ENCODE measurements around the gene SLC6A8.

SLC6A8 gene

DNA sequence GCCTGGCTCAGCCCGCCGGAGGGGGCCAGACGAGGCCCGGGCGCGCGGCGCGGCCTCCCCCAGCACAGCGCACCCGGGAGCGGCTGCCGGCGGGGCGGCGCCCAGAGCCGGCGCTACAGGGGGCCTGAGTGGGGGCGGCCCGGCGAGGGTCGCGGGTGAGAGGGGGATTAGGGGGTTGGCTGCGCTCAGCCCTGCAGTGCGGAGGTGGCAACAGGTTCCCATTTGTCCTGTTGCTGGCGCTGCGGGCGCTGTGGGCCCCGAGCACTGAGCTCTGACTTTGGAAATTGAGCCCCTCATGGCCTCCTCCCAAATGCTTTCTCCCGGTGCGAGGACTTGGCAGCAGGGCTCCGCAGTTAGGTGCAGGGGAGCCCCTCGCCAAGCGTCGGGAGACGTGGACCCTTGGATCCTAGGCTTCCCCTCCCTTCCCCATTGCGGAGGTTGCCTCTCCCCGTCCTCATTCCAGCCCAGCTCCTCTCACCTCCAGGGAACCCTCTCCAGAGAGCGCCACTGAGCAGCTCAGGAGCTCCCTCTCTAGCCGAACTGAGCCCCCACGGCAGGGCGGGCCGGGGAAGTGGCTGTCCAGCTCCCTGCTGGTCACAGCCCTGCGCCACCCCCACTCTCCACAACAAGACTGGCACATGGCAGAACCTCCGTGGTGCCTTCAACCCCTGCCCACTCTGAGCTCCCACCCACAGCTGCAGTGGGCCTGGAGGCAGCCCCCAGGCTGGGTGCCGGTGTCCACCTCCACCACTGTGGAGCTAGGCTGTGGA, 43.2 kb upstream of the SLC6A8 start:
- Mint-ChIP-seq H3K9me3 (peaks cover 5% of the 10 kb centered on the region), H3K36me3 (ENCODE audit: low read depth) (no peaks in the 10 kb centered on the region), H3K27me3 (ENCODE audit: low read depth) (peaks cover 56% of the 10 kb centered on the region), H3K27ac (peak overlapping the region in 1 of 3 experiments; percentile 19), H3K4me1 (peaks cover 3% of the 10 kb centered on the region), H3K4me3 (peak overlapping the region; percentile 50 to 75 (median 62))
- TF ChIP-seq, protein P1, sequence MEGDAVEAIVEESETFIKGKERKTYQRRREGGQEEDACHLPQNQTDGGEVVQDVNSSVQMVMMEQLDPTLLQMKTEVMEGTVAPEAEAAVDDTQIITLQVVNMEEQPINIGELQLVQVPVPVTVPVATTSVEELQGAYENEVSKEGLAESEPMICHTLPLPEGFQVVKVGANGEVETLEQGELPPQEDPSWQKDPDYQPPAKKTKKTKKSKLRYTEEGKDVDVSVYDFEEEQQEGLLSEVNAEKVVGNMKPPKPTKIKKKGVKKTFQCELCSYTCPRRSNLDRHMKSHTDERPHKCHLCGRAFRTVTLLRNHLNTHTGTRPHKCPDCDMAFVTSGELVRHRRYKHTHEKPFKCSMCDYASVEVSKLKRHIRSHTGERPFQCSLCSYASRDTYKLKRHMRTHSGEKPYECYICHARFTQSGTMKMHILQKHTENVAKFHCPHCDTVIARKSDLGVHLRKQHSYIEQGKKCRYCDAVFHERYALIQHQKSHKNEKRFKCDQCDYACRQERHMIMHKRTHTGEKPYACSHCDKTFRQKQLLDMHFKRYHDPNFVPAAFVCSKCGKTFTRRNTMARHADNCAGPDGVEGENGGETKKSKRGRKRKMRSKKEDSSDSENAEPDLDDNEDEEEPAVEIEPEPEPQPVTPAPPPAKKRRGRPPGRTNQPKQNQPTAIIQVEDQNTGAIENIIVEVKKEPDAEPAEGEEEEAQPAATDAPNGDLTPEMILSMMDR (IDR thresholded peaks at IDR 0.05; ENCODE audit: unreplicated experiment in 3 of 3) = peak in 1 of 3 experiments; percentile 13

DNA sequence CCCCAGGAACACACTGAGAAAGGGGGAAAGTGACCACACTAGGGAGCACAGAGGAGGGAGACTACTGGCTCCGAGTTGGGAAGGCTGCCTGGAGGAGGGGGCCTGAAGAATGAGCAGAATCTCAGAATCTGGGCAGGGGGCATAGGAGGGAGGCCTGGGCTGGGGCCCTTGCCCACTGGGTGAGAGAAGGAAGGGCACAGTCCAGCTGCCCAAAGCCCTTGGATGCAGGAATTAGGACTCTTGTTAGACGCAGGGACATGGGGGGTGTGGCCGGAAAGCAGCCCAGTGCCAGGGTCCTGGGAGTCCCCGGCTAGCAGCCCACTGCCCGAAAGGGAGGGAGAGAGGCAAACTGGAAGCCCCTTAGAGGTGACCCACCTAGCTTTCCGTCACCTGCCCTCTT, 42.6 kb upstream of the SLC6A8 start:
- Mint-ChIP-seq H3K27ac (peak overlapping the region in 1 of 3 experiments; percentile 19), H3K4me3 (peak overlapping the region in 2 of 3 experiments; percentile 16 to 75), H3K9me3 (peaks cover 5% of the 10 kb centered on the region), H3K27me3 (ENCODE audit: low read depth) (peaks cover 56% of the 10 kb centered on the region), H3K36me3 (ENCODE audit: low read depth) (no peaks in the 10 kb centered on the region), H3K4me1 (peaks cover 3% of the 10 kb centered on the region)
- TF ChIP-seq, protein P1 (IDR thresholded peaks at IDR 0.05; ENCODE audit: unreplicated experiment in 3 of 3) = no peak

DNA sequence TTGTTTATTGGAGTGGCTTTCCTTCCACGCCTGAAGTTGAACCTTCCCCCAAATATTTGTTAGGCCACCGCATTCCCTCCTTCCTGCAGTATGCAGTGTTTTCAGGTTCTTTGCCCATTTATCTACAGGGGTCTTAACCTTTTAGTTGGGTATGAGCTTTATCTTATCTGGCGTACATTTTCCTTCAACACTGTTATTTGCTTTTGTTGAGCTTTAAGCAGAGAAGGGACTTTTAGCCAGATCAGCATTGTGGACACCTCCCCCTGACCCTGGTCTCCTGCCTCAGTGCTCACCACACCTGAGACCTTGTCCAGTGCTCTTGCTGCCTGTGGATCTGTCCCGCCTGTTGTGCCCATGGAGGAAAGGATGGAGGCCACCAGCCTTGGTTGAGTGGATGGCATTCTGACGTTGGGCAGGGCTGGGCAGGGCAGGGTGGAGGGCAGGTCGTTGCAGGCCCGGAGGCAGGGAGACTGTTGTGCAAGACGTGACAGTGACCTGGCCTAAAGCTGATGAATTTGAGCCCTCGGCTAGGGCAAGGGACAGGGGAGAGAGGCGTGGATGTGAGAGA, 41.7 kb upstream of the SLC6A8 start:
- Mint-ChIP-seq H3K36me3 (ENCODE audit: low read depth) (no peaks in the 10 kb centered on the region), H3K9me3 (peaks cover 5% of the 10 kb centered on the region), H3K27ac (no peak overlapping the region), H3K4me3 (peak overlapping the region in 2 of 3 experiments; percentile 3 to 36), H3K27me3 (ENCODE audit: low read depth) (peaks cover 55% of the 10 kb centered on the region), H3K4me1 (peaks cover 3% of the 10 kb centered on the region)
- TF ChIP-seq, protein P1 (IDR thresholded peaks at IDR 0.05; ENCODE audit: unreplicated experiment in 3 of 3) = no peak

DNA sequence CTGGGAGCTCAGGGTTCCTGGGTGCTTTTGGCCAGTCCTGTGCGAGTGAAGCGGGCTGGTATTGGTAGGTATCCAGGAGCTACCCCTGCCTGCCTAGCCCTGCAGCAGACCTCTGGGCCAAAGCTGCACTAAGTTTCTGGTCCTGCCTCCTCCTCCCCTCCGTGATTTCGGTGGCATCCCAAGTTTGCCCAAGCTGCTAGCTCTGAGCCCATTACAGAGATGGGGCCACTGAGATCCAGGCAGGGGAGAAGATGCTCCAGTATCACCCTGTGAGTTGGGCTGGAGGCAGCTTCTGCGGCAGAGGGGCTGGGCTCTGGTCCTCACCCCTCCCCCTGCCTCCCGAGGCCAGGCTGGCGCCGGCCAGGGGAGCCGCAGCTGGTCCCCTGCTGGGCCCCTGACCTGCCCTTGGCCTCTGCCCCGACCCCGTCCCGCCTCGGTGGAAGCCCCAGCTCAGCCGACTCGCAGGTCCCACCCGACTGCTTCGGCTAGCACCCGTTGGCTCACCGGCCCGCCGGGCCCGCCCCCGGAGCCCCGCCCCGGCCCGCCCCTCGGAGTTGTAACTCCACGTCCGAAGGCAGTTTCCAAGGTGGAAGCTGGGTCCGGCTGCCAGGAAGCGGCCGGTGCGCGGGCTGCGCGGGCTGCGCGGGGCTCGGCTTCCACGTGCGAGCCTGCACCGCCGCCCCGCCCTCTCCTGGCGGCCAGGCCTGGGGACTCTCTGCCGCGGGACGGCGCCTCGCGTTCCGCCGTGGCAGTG, 40.9 kb upstream of the SLC6A8 start, which contains the start of gene DUSP9:
Gene DUSP9, plus strand, starts transcription at position 584 of the 754 bp plus-strand sequence. CDS start 751 bp downstream, outside the sequence.
- Mint-ChIP-seq H3K4me3 (peak within 1 kb of the TSS in 2 of 3 experiments; percentile 3 to 69), H3K27me3 (ENCODE audit: low read depth) (peaks cover 50% of the 10 kb centered on the region), H3K4me1 (no peaks in the 10 kb centered on the region), H3K9me3 (peaks cover 7% of the 10 kb centered on the region), H3K36me3 (ENCODE audit: low read depth) (no peaks in the 10 kb centered on the region), H3K27ac (no peak within 1 kb of the TSS)
- TF ChIP-seq, protein P1 (IDR thresholded peaks at IDR 0.05; ENCODE audit: unreplicated experiment in 3 of 3) = no peak

DNA sequence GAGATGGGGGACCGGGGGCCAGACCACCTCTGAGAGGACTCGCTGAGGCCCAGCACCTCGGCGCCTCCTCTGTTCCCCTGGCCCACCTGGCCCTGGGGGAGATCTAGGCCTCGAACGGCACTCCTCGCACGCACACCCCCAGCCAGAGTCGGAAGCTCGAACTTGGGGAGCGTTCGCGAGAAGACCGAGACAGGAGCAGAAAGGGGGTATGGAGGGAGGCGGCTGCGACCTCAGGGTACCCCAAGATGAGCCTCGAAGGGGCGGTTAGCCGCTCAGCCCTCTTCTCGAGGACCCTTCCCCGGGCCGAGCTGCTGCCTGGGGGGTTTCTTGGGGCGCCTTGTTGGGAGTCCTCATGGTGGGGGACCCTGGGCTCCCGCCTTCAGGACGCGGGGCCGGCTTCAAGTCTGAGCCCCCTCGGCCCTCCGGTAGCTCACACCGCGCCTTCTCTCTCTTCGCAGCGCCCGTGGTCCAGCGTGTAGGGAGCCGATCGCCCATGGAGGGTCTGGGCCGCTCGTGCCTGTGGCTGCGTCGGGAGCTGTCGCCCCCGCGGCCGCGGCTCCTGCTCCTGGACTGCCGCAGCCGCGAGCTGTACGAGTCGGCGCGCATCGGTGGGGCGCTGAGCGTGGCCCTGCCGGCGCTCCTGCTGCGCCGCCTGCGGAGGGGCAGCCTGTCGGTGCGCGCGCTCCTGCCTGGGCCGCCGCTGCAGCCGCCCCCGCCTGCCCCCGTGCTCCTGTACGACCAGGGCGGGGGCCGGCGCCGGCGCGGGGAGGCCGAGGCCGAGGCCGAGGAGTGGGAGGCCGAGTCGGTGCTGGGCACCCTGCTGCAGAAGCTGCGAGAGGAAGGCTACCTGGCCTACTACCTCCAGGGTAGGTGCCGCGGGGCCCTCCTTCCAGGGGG, 40.0 kb upstream of the SLC6A8 start:
- no peaks in the 10 kb centered on the region for H3K4me1 Mint-ChIP-seq
- peaks cover 51% of the 10 kb centered on the region for H3K27me3 Mint-ChIP-seq (ENCODE audit: low read depth)
- TF ChIP-seq, protein P1 (IDR thresholded peaks at IDR 0.05; ENCODE audit: unreplicated experiment in 3 of 3) = no peak
- H3K4me3 Mint-ChIP-seq = peak overlapping the region in 1 of 3 experiments; percentile 69
- H3K36me3 Mint-ChIP-seq (ENCODE audit: low read depth) = no peaks in the 10 kb centered on the region
- H3K27ac Mint-ChIP-seq = no peak overlapping the region
- H3K9me3 Mint-ChIP-seq = peaks cover 13% of the 10 kb centered on the region
